Measurements from ENCODE around the gene NAT8.
"Not testable (repeated sequence)": the region's sequence is repeated elsewhere in the genome, so short reads cannot be mapped to it uniquely, and the experiment has no call there.

The NAT8 gene

DNA sequence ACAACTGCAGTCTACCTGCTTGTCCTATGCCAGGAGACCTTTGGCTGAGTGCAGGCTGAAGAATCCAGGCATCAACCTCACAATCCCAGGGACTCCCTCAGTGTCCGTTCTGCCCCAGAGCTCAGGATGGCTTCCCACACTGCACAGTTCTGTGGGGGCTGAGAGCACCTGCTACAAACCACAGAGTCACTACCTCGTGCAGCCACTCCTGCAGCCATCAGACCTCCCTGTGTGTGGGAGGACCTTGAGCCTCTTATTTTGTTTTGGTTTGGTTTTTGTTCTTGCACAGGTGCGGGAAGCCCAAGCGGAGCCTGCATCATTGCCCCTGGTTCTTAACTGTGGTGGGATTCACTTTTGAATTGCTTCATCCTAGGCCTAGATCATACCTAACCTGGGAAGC, 31.0 kb downstream of the NAT8 start:
- no peak overlapping the region for H3K4me3 Mint-ChIP-seq
- H3K9me3 Mint-ChIP-seq (ENCODE audit: low read depth) = no peaks in the 10 kb centered on the region
- no peaks in the 10 kb centered on the region for H3K4me1 Mint-ChIP-seq (ENCODE audit: low read depth)
- peaks cover 19% of the 10 kb centered on the region for H3K36me3 Mint-ChIP-seq
- H3K27me3 Mint-ChIP-seq = no peaks in the 10 kb centered on the region
- no peak overlapping the region for H3K27ac Mint-ChIP-seq

GRCh38 chr2:73610111-73610510, 32.1 kb downstream of the NAT8 start:
- no peaks in the 10 kb centered on the region for H3K27me3 Mint-ChIP-seq
- H3K27ac Mint-ChIP-seq = no peak overlapping the region
- H3K36me3 Mint-ChIP-seq = peaks cover 18% of the 10 kb centered on the region
- no peaks in the 10 kb centered on the region for H3K4me1 Mint-ChIP-seq (ENCODE audit: low read depth)
- no peak overlapping the region for H3K4me3 Mint-ChIP-seq
- H3K9me3 Mint-ChIP-seq (ENCODE audit: low read depth) = no peaks in the 10 kb centered on the region

- not testable (repeated sequence) for H3K9me3 Mint-ChIP-seq (ENCODE audit: low read depth); H3K4me3 Mint-ChIP-seq; H3K27ac Mint-ChIP-seq; H3K4me1 Mint-ChIP-seq (ENCODE audit: low read depth); H3K27me3 Mint-ChIP-seq
- peaks cover 34% of the 10 kb centered on the region for H3K36me3 Mint-ChIP-seq
Measured at GRCh38 chr2:73604589-73604988, 37.6 kb downstream of the NAT8 start.

GRCh38 chr2:73603099-73603588, 39.1 kb downstream of the NAT8 start:
- H3K4me3 Mint-ChIP-seq; H3K27me3 Mint-ChIP-seq; H3K9me3 Mint-ChIP-seq (ENCODE audit: low read depth); H3K27ac Mint-ChIP-seq; H3K4me1 Mint-ChIP-seq (ENCODE audit: low read depth): not testable (repeated sequence)
- H3K36me3 Mint-ChIP-seq = peaks cover 32% of the 10 kb centered on the region

DNA sequence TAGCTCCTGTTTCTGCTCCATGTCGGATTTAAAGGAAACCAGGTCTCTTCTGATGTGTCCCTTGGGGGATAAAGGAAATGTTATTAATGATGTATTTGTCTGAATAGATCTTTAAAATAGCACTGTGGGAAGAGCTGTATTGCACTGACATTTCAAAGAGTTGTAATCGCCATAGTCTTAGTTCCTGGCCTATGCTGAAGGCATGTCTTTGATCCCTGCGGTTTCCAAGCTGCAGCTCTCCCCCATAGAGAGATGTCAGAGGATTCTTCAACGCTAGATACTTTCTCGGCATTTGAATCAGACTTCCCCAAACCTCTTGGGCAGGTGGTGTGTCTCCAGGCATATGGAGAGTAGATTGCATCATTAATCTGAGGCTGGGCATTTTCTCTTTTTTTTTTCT, 40.4 kb downstream of the NAT8 start:
- Mint-ChIP-seq H3K27ac (no peak overlapping the region), H3K36me3 (peaks cover 28% of the 10 kb centered on the region), H3K27me3 (no peaks in the 10 kb centered on the region), H3K4me3 (no peak overlapping the region), H3K9me3 (ENCODE audit: low read depth) (no peaks in the 10 kb centered on the region), H3K4me1 (ENCODE audit: low read depth) (no peaks in the 10 kb centered on the region)

- Mint-ChIP-seq H3K27me3 (no peaks in the 10 kb centered on the region), H3K4me3 (no peak overlapping the region), H3K27ac (no peak overlapping the region), H3K36me3 (peaks cover 22% of the 10 kb centered on the region), H3K4me1 (ENCODE audit: low read depth) (no peaks in the 10 kb centered on the region), H3K9me3 (ENCODE audit: low read depth) (no peaks in the 10 kb centered on the region)
Measured at GRCh38 chr2:73594251-73594650, 48.0 kb downstream of the NAT8 start.

- H3K36me3 Mint-ChIP-seq = peaks cover 17% of the 10 kb centered on the region
Measured at GRCh38 chr2:73593680-73594079, 48.5 kb downstream of the NAT8 start.

More at GRCh38 chr2:73593680-73594079, 48.5 kb downstream of the NAT8 start:
- H3K9me3 Mint-ChIP-seq (ENCODE audit: low read depth) = no peaks in the 10 kb centered on the region
- H3K27ac Mint-ChIP-seq = no peak overlapping the region
- no peaks in the 10 kb centered on the region for H3K27me3 Mint-ChIP-seq
- no peaks in the 10 kb centered on the region for H3K4me1 Mint-ChIP-seq (ENCODE audit: low read depth)
- H3K4me3 Mint-ChIP-seq = no peak overlapping the region
